ENCODE results near the gene MSH5. TPM values are rescaled to one million over a fixed set of nuclear protein-coding genes. Genes with fewer than 3 reads are reported as not detected.

The MSH5 gene
- total and polyA plus RNA-seq, 2 of the 13 experiments (the other 11 are each of a cell fraction or from before 2014, with no cell fraction given), result 10.2 to 38.7 TPM

DNA sequence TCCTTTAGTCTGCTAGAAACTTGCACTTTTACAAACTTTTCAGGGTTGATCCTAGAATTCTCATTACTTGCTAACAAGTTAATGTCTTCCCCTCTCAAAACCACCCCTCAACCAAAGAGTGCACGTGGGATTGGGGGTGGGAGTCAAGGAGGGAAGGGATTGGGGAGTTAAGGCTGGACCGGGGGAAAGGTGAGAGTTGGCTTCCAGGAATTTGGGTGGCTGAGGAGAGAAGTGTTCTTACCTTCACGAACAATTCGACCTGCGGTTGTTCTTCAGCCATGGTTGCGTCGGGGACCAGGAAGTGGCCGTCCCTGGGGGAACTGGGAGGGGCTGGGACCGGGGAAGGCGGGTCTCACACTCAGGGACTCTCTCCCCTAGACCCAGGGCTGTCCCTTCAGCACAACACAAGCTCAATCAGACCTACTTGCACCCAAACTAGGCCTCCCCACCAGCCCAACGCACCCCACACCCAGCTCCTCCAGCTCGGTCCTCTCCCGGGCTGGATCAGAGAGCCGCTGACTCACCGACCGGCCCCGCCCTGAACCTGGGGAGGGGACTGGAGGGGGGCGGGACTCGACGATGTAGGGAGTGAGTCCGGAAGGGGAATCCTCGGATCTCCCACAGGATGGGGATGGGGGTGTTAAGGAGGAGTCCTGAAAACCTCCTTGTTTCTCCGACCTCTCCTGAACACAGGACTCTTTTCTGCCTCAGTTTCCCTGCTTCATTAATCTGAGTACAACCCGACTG lies 3.6 kb upstream of the MSH5 start, which contains the start of gene CLIC1 (continued):
- TF ChIP-seq, protein P1, sequence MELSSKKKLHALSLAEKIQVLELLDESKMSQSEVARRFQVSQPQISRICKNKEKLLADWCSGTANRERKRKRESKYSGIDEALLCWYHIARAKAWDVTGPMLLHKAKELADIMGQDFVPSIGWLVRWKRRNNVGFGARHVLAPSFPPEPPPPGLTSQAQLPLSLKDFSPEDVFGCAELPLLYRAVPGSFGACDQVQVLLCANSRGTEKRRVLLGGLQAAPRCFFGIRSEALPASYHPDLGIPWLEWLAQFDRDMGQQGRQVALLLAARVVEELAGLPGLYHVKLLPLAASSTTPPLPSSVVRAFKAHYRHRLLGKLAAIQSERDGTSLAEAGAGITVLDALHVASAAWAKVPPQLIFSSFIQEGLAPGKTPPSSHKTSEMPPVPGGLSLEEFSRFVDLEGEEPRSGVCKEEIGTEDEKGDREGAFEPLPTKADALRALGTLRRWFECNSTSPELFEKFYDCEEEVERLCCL (CRISPR knock-in tag; IDR thresholded peaks at IDR 0.05; ENCODE audit: borderline replicate concordance), result peak; percentile 81; the same call in 1 of the 2 replicates
- TF ChIP-seq SIN3B (IDR thresholded peaks at IDR 0.05; ENCODE audit: low read length) (peak; percentile 38; the same call in 1 of the 2 replicates), ZFP36 (IDR thresholded peaks at IDR 0.05; ENCODE audit: borderline replicate concordance, low read depth, low read length, partially characterized antibody) (no peak), CAMTA2 (CRISPR knock-in tag; IDR thresholded peaks at IDR 0.05; ENCODE audit: borderline replicate concordance) (peak; percentile 58; the same call in 1 of the 2 replicates), SATB2 (CRISPR knock-in tag; IDR thresholded peaks at IDR 0.05) (no peak), BCL6 (CRISPR knock-in tag; IDR thresholded peaks at IDR 0.05) (peak; percentile 69), EP300 (IDR thresholded peaks at IDR 0.05; ENCODE audit: low read depth in 2 of 2, low read length in 2 of 2) (peak in 1 of 2 experiments; percentile 65; a peak in 2 of 4 replicates), EP300 (CRISPR knock-in tag; IDR thresholded peaks at IDR 0.05; ENCODE audit: borderline replicate concordance) (peak; percentile 45; the same call in 1 of the 2 replicates), NBN (conservative IDR thresholded peaks at IDR 0.05) (no peak), ZNF326 (CRISPR knock-in tag; IDR thresholded peaks at IDR 0.05; ENCODE audit: borderline replicate concordance) (no peak), HOXA3 (CRISPR knock-in tag; IDR thresholded peaks at IDR 0.05) (peak; percentile 49; the same call in 1 of the 2 replicates), ETS1 (CRISPR knock-in tag; IDR thresholded peaks at IDR 0.05) (no peak), NR1H2 (CRISPR knock-in tag; IDR thresholded peaks at IDR 0.05; ENCODE audit: borderline replicate concordance, low read depth) (no peak), TRAFD1 (CRISPR knock-in tag; IDR thresholded peaks at IDR 0.05; ENCODE audit: borderline replicate concordance) (no peak), ZNF451 (CRISPR knock-in tag; IDR thresholded peaks at IDR 0.05) (no peak), ZNF207 (IDR thresholded peaks at IDR 0.05; ENCODE audit: borderline replicate concordance) (no peak), POLR2G (IDR thresholded peaks at IDR 0.05; ENCODE audit: low read depth, low read length) (peak; percentile 95), SIX1 (CRISPR knock-in tag; IDR thresholded peaks at IDR 0.05; ENCODE audit: borderline replicate concordance) (0 out of 2 replicates have a peak, but pooled peaks have one; percentile 24), ZNF441 (CRISPR knock-in tag; IDR thresholded peaks at IDR 0.05; ENCODE audit: borderline replicate concordance) (peak; percentile 69; the same call in 1 of the 2 replicates), NFKBIZ (CRISPR knock-in tag; IDR thresholded peaks at IDR 0.05) (peak; percentile 95; the same call in 1 of the 2 replicates), JUNB (CRISPR knock-in tag; IDR thresholded peaks at IDR 0.05; ENCODE audit: borderline replicate concordance) (peak; percentile 12; the same call in 1 of the 2 replicates), CTCF (CRISPR knock-in tag; IDR thresholded peaks at IDR 0.05) (no peak), ZNF12 (CRISPR knock-in tag; IDR thresholded peaks at IDR 0.05) (no peak; the same call in 1 of the 2 replicates)

All from HepG2 (cell line).